ENCODE data around the gene CDH22.

Gene CDH22

GRCh38 chr20:46296526-46297250 is 11.6 kb downstream of the CDH22 start:
- DNase-seq = no peak

- no peak for DNase-seq
These were observed 15.2 kb downstream of the CDH22 start for GRCh38 chr20:46293084-46293483.

GRCh38 chr20:46291401-46291800 is 16.9 kb downstream of the CDH22 start:
- DNase-seq = no peak

- DNase-seq = no peak
These were observed 18.9 kb downstream of the CDH22 start for GRCh38 chr20:46289432-46289831.

GRCh38 chr20:46286977-46287376 is 21.3 kb downstream of the CDH22 start:
- DNase-seq = no peak

GRCh38 chr20:46286382-46286781 is 21.9 kb downstream of the CDH22 start:
- DNase-seq = no peak

- no peak for DNase-seq
These were observed 22.6 kb downstream of the CDH22 start for GRCh38 chr20:46285740-46286139.

GRCh38 chr20:46285072-46285471 is 23.2 kb downstream of the CDH22 start:
- no peak for DNase-seq

- no peak for DNase-seq
These were observed 24.3 kb downstream of the CDH22 start for GRCh38 chr20:46284040-46284427.

GRCh38 chr20:46283426-46284039 is 24.8 kb downstream of the CDH22 start:
- DNase-seq = no peak

- no peak for DNase-seq
These were observed 25.6 kb downstream of the CDH22 start for GRCh38 chr20:46282669-46283068.

GRCh38 chr20:46279103-46279502 is 29.2 kb downstream of the CDH22 start:
- no peak for DNase-seq

- no peak for DNase-seq
These were observed 30.7 kb downstream of the CDH22 start for GRCh38 chr20:46277602-46278001.

- no peak for DNase-seq
These were observed 31.8 kb downstream of the CDH22 start for GRCh38 chr20:46276531-46276930.

GRCh38 chr20:46275091-46275490 is 33.2 kb downstream of the CDH22 start:
- no peak for DNase-seq

- DNase-seq = no peak
These were observed 34.6 kb downstream of the CDH22 start for GRCh38 chr20:46273717-46274116.

GRCh38 chr20:46272389-46273047 is 35.8 kb downstream of the CDH22 start:
- no peak for DNase-seq

GRCh38 chr20:46270977-46271744 is 37.1 kb downstream of the CDH22 start:
- DNase-seq = no peak

- DNase-seq = no peak
These were observed 38.9 kb downstream of the CDH22 start for GRCh38 chr20:46269372-46269771.

- no peak for DNase-seq
These were observed 39.6 kb downstream of the CDH22 start for GRCh38 chr20:46268662-46269061.

- no peak for DNase-seq
These were observed 40.1 kb downstream of the CDH22 start for GRCh38 chr20:46268131-46268614.

- no peak for DNase-seq
These were observed 40.9 kb downstream of the CDH22 start for GRCh38 chr20:46267108-46268105.
